ENCODE measurements around the gene VSX2.

- TF ChIP-seq POLR2AphosphoS5 (IDR thresholded peaks at IDR 0.05; ENCODE audit: low read depth, low read length) (no peak), REST (IDR thresholded peaks at IDR 0.05; ENCODE audit: insufficient read depth in 1 of 2, low read depth in 2 of 2, low read length in 2 of 2) (no peak), FOXP2 (optimal IDR thresholded peaks at IDR 0.05; ENCODE audit: borderline replicate concordance, extremely low read depth, extremely low read length, insufficient read depth) (no peak), TAF1 (IDR thresholded peaks at IDR 0.05; ENCODE audit: borderline replicate concordance, insufficient read depth, low read length) (no peak), SIN3A (IDR thresholded peaks at IDR 0.05; ENCODE audit: borderline replicate concordance, insufficient read depth, low read length) (no peak)
These were observed 41.8 kb downstream of the VSX2 start for GRCh38 chr14:74281069-74281468.

All from PFSK-1 (cell line).